ENCODE data around the gene DUSP28. TPM values are rescaled to one million over a fixed set of nuclear protein-coding genes. Genes with fewer than 3 reads are reported as not detected.

DUSP28 gene
- total RNA-seq, 1 donor from 2014 or later, result 1.5 TPM

DNA sequence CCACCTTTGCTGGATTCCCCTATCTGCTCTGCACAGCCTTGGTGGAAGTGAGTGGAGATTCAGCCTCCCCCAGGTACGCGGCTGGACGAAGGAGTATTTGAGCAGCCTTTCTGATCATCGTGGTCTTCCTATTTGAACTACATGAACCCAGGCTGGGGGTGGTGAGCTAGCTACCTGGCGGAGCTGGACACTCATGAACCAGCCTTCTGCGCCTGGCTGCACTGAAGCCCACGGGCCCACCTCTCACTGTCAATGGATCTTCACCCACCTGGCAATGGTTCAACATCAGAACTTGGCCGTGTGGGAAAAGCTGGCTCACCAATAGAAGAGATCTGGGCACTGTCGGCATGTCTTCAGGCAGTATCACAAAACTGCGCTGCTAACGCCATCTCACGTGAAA is 37.8 kb upstream of the DUSP28 start:
- peaks cover 7% of the 10 kb centered on the region for H3K4me1 Mint-ChIP-seq (ENCODE audit: unreplicated experiment)
- no peak for DNase-seq (ENCODE audit: low spot score)
- TF ChIP-seq, protein P1, sequence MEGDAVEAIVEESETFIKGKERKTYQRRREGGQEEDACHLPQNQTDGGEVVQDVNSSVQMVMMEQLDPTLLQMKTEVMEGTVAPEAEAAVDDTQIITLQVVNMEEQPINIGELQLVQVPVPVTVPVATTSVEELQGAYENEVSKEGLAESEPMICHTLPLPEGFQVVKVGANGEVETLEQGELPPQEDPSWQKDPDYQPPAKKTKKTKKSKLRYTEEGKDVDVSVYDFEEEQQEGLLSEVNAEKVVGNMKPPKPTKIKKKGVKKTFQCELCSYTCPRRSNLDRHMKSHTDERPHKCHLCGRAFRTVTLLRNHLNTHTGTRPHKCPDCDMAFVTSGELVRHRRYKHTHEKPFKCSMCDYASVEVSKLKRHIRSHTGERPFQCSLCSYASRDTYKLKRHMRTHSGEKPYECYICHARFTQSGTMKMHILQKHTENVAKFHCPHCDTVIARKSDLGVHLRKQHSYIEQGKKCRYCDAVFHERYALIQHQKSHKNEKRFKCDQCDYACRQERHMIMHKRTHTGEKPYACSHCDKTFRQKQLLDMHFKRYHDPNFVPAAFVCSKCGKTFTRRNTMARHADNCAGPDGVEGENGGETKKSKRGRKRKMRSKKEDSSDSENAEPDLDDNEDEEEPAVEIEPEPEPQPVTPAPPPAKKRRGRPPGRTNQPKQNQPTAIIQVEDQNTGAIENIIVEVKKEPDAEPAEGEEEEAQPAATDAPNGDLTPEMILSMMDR (IDR thresholded peaks at IDR 0.05; ENCODE audit: unreplicated experiment), result no peak
- H3K36me3 Mint-ChIP-seq (ENCODE audit: low read depth, unreplicated experiment), result peaks cover 45% of the 10 kb centered on the region
- H3K4me3 Mint-ChIP-seq (ENCODE audit: unreplicated experiment), result peak overlapping the region; percentile 48
- H3K9me3 Mint-ChIP-seq (ENCODE audit: unreplicated experiment), result peaks cover 30% of the 10 kb centered on the region
- peaks cover 22% of the 10 kb centered on the region for H3K27me3 Mint-ChIP-seq (ENCODE audit: unreplicated experiment)
- no peak overlapping the region for H3K27ac Mint-ChIP-seq (ENCODE audit: unreplicated experiment)

- Mint-ChIP-seq H3K9me3 (ENCODE audit: unreplicated experiment) (peaks cover 34% of the 10 kb centered on the region), H3K36me3 (ENCODE audit: low read depth, unreplicated experiment) (peaks cover 48% of the 10 kb centered on the region), H3K4me3 (ENCODE audit: unreplicated experiment) (peak overlapping the region; percentile 77), H3K27me3 (ENCODE audit: unreplicated experiment) (peaks cover 25% of the 10 kb centered on the region), H3K4me1 (ENCODE audit: unreplicated experiment) (peaks cover 3% of the 10 kb centered on the region), H3K27ac (ENCODE audit: unreplicated experiment) (no peak overlapping the region)
- DNase-seq (ENCODE audit: low spot score), result no peak
- TF ChIP-seq, protein P1 (IDR thresholded peaks at IDR 0.05; ENCODE audit: unreplicated experiment), result no peak
Observed at GRCh38 chr2:240523451-240524281, 36.5 kb upstream of the DUSP28 start.

- Mint-ChIP-seq H3K4me3 (ENCODE audit: unreplicated experiment) (no peak overlapping the region), H3K36me3 (ENCODE audit: low read depth, unreplicated experiment) (peaks cover 51% of the 10 kb centered on the region), H3K27me3 (ENCODE audit: unreplicated experiment) (peaks cover 26% of the 10 kb centered on the region), H3K4me1 (ENCODE audit: unreplicated experiment) (peaks cover 3% of the 10 kb centered on the region), H3K9me3 (ENCODE audit: unreplicated experiment) (peaks cover 34% of the 10 kb centered on the region), H3K27ac (ENCODE audit: unreplicated experiment) (no peak overlapping the region)
- DNase-seq (ENCODE audit: low spot score), result no peak
- TF ChIP-seq, protein P1 (IDR thresholded peaks at IDR 0.05; ENCODE audit: unreplicated experiment), result no peak
Observed at GRCh38 chr2:240524963-240525718, 35.0 kb upstream of the DUSP28 start.

DNA sequence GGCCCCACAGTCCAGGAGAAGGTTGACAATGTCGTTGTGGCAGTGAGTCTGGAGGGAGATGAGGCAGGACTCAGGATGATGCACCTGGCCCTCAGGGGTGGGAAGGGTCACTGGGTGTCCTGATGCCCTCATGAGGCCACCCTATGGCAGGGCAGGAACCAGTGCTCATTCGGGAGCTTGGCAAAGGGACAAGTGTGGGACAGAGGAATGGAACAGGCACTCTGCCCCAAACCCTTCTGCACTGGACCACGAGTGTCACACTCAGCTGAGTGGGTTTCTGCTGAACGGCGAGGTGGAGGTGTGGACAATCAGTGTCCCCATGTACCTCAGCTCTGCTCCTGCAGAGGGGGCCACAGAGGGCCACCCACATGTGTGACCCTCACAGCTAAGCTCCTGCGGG is 34.4 kb upstream of the DUSP28 start:
- Mint-ChIP-seq H3K27me3 (ENCODE audit: unreplicated experiment) (peaks cover 24% of the 10 kb centered on the region), H3K4me3 (ENCODE audit: unreplicated experiment) (no peak overlapping the region), H3K27ac (ENCODE audit: unreplicated experiment) (no peak overlapping the region), H3K4me1 (ENCODE audit: unreplicated experiment) (peaks cover under 1% of the 10 kb centered on the region), H3K9me3 (ENCODE audit: unreplicated experiment) (peaks cover 30% of the 10 kb centered on the region), H3K36me3 (ENCODE audit: low read depth, unreplicated experiment) (peaks cover 48% of the 10 kb centered on the region)
- DNase-seq (ENCODE audit: low spot score), result no peak
- TF ChIP-seq, protein P1 (IDR thresholded peaks at IDR 0.05; ENCODE audit: unreplicated experiment), result no peak
